K562 (cell line): Measurements from ENCODE around the gene MRPL55. TPM values are rescaled to one million over a fixed set of nuclear protein-coding genes. Genes with fewer than 3 reads are reported as not detected.

Experiments
- GABPA ChIP-seq: fragments of 200-800 bp; sonication (Bioruptor generic); conservative IDR thresholded peaks from 2 replicates; pipeline ENCODE4 v1.6.1; 2016; ENCODE audit warnings: low read depth, missing genetic modification characterization, missing compliant biosample characterization
- RNF219 ChIP-seq: fragments of 250-450 bp; sonication (Bioruptor Pico); IDR thresholded peaks from 2 replicates; pipeline ENCODE4 v1.5.0; 2022; ENCODE audit warnings: mild to moderate bottlenecking
- SRSF1 ChIP-seq: fragments of 200-400 bp; formaldehyde crosslinking; IDR thresholded peaks from 2 replicates; pipeline ENCODE4 v1.6.1; 2017; ENCODE audit warnings: mild to moderate bottlenecking, low read depth, low read length, moderate library complexity
- TCF7 ChIP-seq: sonication (generic); IDR thresholded peaks from 2 replicates; pipeline ENCODE4 v1.6.1; 2016; ENCODE audit warnings: antibody characterized with exemption, borderline replicate concordance
- UBTF ChIP-seq, 2 experiments: IDR thresholded peaks; 2 replicates each; pipeline ENCODE4 v1.6.1; 2012; ENCODE audit warnings: improper control_type of control experiment in 2 of 2, low read depth in 2 of 2, low read length in 2 of 2, borderline replicate concordance in 1 of 2
- ZNF583 ChIP-seq: fragments of 250-450 bp; sonication (Bioruptor Pico); IDR thresholded peaks from 2 replicates; pipeline ENCODE4 v1.4.0; 2020
- polyA plus RNA-seq, 8 experiments: library from polyadenylated mRNA; depleted of rRNA in 4 of 8; stranded (reverse) in 5 of 8; unstranded in 3 of 8; fragments of >200 nt; fragmentation: Nextera tagmentation in 2 of 8; fragmentation: Illumina TruSeq in 1 of 8; extraction: Ambion mirVana in 2 of 8; extraction: Trizol in 1 of 8; gene quantifications; 2 replicates each; pipeline versions ENCODE4 v1.2.1 to v1.2.3, GENCODE V29; 2011 to 2014; ENCODE audit warnings: inconsistent platforms in 1 of 8, missing spikeins in 1 of 8
- total RNA-seq, 7 experiments: library from RNA; depleted of rRNA in 6 of 7; stranded (reverse); fragments of >200 nt in 6 of 7; fragmentation: Illumina TruSeq in 2 of 7; extraction: Trizol in 2 of 7; gene quantifications; 2 replicates each; pipeline versions ENCODE4 v1.2.1 to v1.2.3, GENCODE V29; 2011 to 2021; ENCODE audit warnings: low replicate concordance in 1 of 7

MRPL55 gene
- total and polyA plus RNA-seq, 9 of the 15 experiments (the other 6 are each of a cell fraction or from before 2014, with no cell fraction given), result 34.9 to 228 (median 81.0) TPM

- TF ChIP-seq UBTF (IDR thresholded peaks at IDR 0.05; ENCODE audit: borderline replicate concordance in 1 of 2, low read depth in 2 of 2, low read length in 2 of 2) (no peak), SRSF1 (no peak), ZNF583 (CRISPR knock-in tag) (no peak), TCF7 (no peak), GABPA (tag) (no peak), RNF219 (CRISPR knock-in tag) (no peak)
Measured at GRCh38 chr1:228146417-228147150, 37.5 kb upstream of the MRPL55 start (continued).
